Melanocyte of skin (primary cell): ENCODE data around the gene TEX38. TPM values are rescaled to one million over a fixed set of nuclear protein-coding genes. Genes with fewer than 3 reads are reported as not detected.

Experiments used
- total RNA-seq, 2 donors: library from RNA; depleted of rRNA; stranded (reverse); fragments of >200 nt; gene quantifications; 2 replicates each; pipeline ENCODE4 v1.2.3, GENCODE V29; 2012

The TEX38 gene
- not detected for total RNA-seq

DNA sequence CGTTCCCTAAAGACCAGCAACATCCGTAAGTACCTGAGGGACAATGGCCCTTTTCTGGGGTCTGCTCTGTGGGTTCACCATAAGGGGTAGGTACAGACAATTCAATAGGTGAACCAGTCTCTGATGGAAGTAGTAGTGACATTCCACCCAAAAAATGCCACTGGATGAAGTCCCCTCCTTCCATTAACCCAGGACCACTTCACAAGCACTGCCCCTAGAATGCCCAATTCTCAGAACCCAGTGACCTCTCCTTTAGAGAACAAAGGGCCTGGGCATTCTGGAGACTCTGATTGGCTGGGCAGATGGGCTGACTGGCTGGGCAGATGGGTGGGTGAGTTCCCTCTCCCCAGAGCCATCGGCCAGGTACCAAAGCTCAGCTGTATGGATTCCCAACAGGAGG, at the start of gene TEX38:
Gene TEX38 (plus strand): TSS at position 301 of the 400 bp plus-strand sequence. CDS start 81 bp downstream, at position 382.

DNA sequence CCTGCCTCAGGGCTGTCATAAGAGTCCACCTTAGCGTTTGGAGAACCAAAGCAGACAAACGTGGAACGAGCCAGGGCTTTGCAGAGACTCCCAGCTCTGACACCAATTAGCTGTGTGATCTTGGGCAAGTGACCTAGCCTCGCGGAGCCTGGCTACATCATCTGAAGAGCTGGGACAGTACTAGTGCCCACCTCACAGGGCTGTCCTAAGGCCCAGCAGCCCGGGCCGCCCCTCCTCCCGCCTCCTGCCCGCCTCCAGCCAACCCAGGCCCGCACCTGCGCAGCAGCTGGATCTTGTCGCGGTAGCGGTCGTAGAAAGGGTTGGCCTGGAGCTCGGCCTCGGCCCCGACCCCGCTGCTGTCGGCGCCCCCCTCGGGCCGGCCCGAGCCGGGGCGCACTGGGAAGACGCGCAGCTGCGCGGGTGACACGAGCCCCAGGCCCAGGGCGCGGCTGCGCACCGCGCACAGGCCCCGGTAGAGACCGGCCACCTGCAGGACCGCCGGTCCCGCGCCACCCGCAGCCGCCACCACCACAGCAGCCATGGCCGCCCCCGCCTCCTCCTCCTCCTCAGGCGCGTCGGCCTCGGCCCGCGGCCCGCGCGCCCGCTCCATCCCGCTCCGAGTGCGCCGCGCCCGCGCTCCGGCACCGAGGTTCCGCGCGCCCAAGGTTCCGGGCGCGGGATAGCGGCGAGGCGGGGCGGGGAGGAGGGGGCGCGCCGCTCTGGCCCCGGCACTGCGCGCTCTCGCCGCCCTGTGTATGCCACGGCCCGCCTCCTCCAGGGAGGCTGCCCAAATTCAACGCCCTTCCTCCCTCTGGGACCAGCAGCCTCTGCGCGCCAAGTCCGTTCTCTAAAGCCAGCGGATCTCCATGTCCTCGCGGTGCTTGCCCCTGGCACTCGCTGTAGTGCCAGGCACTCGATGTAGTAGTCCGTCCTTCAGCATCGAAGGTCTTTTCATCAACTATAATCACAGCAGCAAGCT, 3.6 kb upstream of the TEX38 start, which contains the start of gene ATPAF1:
Gene ATPAF1 (minus strand): TSS at position 583 of the 979 bp plus-strand sequence. CDS start 42 bp downstream, at position 541.

DNA sequence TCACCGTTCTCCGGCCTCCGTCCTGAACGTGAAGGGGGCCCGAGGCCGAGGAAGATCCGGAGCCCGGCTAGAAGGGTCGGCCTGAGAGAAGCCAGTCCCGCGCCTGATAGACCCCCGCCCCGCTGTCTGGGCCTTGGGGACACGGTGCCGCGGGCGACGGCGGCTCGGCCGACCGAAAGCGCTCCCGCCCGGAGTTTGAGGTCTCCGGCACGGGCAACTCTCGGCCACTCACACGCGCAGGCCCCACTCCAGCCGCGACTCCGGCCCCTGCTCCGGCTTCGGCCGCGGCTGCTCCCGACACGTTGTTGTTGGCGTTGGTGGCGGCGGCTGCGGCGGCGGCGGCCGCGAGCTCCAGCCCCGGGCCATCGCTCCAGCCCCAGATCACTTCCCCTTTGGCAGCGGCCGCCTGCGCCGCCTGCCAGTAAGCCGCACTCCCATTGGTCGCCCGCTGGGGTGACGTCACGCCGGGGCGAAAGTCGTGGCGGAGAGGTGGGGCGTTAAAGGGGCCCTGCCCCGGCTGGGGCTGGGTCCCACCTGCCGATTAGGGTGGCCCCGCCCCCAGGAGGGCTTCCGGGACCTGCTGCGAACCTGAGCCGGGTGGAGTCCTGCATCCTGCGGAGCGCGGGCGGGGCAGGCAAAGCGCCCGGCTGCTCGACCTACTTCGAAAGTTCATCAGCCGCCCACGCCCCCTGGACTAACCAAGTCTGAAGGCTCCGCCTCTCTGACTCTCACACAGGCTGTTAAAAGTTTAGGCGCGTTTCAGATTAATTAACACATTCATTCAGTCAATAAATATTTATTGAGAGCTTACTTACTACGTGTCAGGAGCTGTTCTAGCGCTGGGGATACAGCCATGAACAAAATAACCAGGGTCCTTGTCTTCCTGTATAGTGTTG, 47.3 kb downstream of the TEX38 start, which contains the start of gene EFCAB14:
Gene EFCAB14 (minus strand): TSS at position 388 of the 896 bp plus-strand sequence. CDS start 1,027 bp downstream, outside the sequence.

Other genes with a start within 250 kb of the TEX38 start
- gene DMBX1, start 182.0 kb upstream of the TEX38 start, total RNA-seq, result under 1 TPM in 1 of 2 donors, not detected in 1; under 0.01 TPM
- gene KNCN, start 120.2 kb upstream of the TEX38 start, total RNA-seq, result not detected
- 10 to 100 TPM; 17.6 to 22.0 TPM for gene MKNK1, start 67.6 kb upstream of the TEX38 start, total RNA-seq
- gene MOB3C, start 55.0 kb upstream of the TEX38 start, total RNA-seq, result 1 to 10 TPM; 5.7 to 5.9 TPM
- gene ATPAF1, start 3.5 kb upstream of the TEX38 start, total RNA-seq, result 10 to 100 TPM; 56.8 to 62.6 TPM
- 10 to 100 TPM; 67.3 to 69.9 TPM for gene EFCAB14, start 47.3 kb downstream of the TEX38 start, total RNA-seq
- gene CYP4B1, start 127.2 kb downstream of the TEX38 start, total RNA-seq, result not detected